ENCODE data around the gene TRERF1.

Gene TRERF1

GRCh38 chr6:42423244-42423643, 28.5 kb downstream of the TRERF1 start:
- DNase-seq (ENCODE audit: low read depth in 2 of 2) = no peak

GRCh38 chr6:42420741-42421140, 31.0 kb downstream of the TRERF1 start:
- DNase-seq (ENCODE audit: low read depth in 2 of 2) = no peak

GRCh38 chr6:42419490-42420280, 32.0 kb downstream of the TRERF1 start:
- DNase-seq (ENCODE audit: low read depth in 2 of 2) = no peak

GRCh38 chr6:42418724-42419123, 33.0 kb downstream of the TRERF1 start:
- DNase-seq (ENCODE audit: low read depth in 2 of 2) = no peak

GRCh38 chr6:42417641-42418112, 34.0 kb downstream of the TRERF1 start:
- DNase-seq (ENCODE audit: low read depth in 2 of 2) = no peak

GRCh38 chr6:42411406-42411805, 40.3 kb downstream of the TRERF1 start:
- no peak for DNase-seq (ENCODE audit: low read depth in 2 of 2)

GRCh38 chr6:42410861-42411260, 40.9 kb downstream of the TRERF1 start:
- no peak for DNase-seq (ENCODE audit: low read depth in 2 of 2)

GRCh38 chr6:42409581-42409980, 42.1 kb downstream of the TRERF1 start:
- no peak for DNase-seq (ENCODE audit: low read depth in 2 of 2)

- DNase-seq (ENCODE audit: low read depth in 2 of 2) = no peak
These were observed 44.3 kb downstream of the TRERF1 start for GRCh38 chr6:42407379-42407778.

- no peak for DNase-seq (ENCODE audit: low read depth in 2 of 2)
These were observed 45.1 kb downstream of the TRERF1 start for GRCh38 chr6:42406306-42407280.

GRCh38 chr6:42405021-42405420, 46.7 kb downstream of the TRERF1 start:
- no peak for DNase-seq (ENCODE audit: low read depth in 2 of 2)

- no peak for DNase-seq (ENCODE audit: low read depth in 2 of 2)
These were observed 47.2 kb downstream of the TRERF1 start for GRCh38 chr6:42404484-42404883.

GRCh38 chr6:42403831-42404230, 47.9 kb downstream of the TRERF1 start:
- no peak for DNase-seq (ENCODE audit: low read depth in 2 of 2)

- DNase-seq (ENCODE audit: low read depth in 2 of 2) = no peak
These were observed 48.3 kb downstream of the TRERF1 start for GRCh38 chr6:42403421-42403820.

- peak in 1 of 2 donors; percentile 41 for DNase-seq (ENCODE audit: low read depth in 2 of 2)
These were observed 49.5 kb downstream of the TRERF1 start for GRCh38 chr6:42402184-42402583.

- no peak for DNase-seq (ENCODE audit: low read depth in 2 of 2)
These were observed 50.1 kb downstream of the TRERF1 start for GRCh38 chr6:42401613-42401951.

GRCh38 chr6:42400886-42401612, 50.7 kb downstream of the TRERF1 start:
- no peak for DNase-seq (ENCODE audit: low read depth in 2 of 2)

- no peak for DNase-seq (ENCODE audit: low read depth in 2 of 2)
These were observed 51.5 kb downstream of the TRERF1 start for GRCh38 chr6:42400061-42400760.

- DNase-seq (ENCODE audit: low read depth in 2 of 2) = no peak
These were observed 55.0 kb downstream of the TRERF1 start for GRCh38 chr6:42396720-42397119.

- no peak for DNase-seq (ENCODE audit: low read depth in 2 of 2)
These were observed 56.7 kb downstream of the TRERF1 start for GRCh38 chr6:42394881-42395620.

GRCh38 chr6:42394151-42394550, 57.6 kb downstream of the TRERF1 start:
- no peak for DNase-seq (ENCODE audit: low read depth in 2 of 2)

Measured in stimulated activated CD4-positive, alpha-beta T cell treated with anti-CD3 and anti-CD28 coated beads, Interleukin-1b, Interleukin-23, amount 100 ng/mL, for 4 hours (primary cell).